AG09309 (cell line): Measurements from ENCODE around the gene BMP2K.

Source experiments
- DNase-seq: peaks from one replicate; pipeline ENCODE4 v3.0.0-alpha.2; 2010; ENCODE audit warnings: low read depth
- H3K4me3 ChIP-seq: 2 replicates; pipeline ENCODE4 v1.5.1; 2011; ENCODE audit warnings: mild to moderate bottlenecking, low read depth, low read length, moderate library complexity; ENCODE audit not compliant: control insufficient read depth
- CTCF ChIP-seq: IDR thresholded peaks from 2 replicates; pipeline ENCODE4 v1.5.1; 2011; ENCODE audit warnings: mild to moderate bottlenecking, low read depth, low read length, inconsistent platforms; ENCODE audit not compliant: insufficient read depth, control insufficient read depth; ENCODE audit errors: missing control alignments

The BMP2K gene

DNA sequence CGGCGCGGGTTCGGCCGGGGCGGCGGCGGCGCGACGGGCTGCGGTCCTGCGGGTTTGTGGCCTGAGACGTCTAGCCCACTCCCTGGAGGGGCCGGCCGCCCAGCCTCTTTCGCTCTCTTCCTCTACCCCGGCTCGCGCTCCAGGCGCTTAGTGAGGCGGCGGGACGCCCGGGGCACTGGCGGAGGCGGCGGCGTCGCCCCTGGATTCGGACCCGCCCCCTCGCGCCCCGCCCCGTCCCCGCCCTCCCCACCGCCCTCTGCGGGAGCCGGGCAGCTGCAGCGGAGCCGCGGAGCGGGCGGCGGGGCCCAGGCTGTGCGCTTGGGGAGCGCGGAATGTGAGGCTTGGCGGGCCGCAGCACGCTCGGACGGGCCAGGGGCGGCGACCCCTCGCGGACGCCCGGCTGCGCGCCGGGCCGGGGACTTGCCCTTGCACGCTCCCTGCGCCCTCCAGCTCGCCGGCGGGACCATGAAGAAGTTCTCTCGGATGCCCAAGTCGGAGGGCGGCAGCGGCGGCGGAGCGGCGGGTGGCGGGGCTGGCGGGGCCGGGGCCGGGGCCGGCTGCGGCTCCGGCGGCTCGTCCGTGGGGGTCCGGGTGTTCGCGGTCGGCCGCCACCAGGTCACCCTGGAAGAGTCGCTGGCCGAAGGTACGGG, at the start of gene BMP2K:
BMP2K (plus strand) TSS at position 272 of the 650 bp plus-strand sequence; CDS start at position 466, 194 bp downstream.
- TF ChIP-seq CTCF: no peak
- H3K4me3 ChIP-seq: peak within 1 kb of the TSS; percentile 96
- no peak for DNase-seq

DNA sequence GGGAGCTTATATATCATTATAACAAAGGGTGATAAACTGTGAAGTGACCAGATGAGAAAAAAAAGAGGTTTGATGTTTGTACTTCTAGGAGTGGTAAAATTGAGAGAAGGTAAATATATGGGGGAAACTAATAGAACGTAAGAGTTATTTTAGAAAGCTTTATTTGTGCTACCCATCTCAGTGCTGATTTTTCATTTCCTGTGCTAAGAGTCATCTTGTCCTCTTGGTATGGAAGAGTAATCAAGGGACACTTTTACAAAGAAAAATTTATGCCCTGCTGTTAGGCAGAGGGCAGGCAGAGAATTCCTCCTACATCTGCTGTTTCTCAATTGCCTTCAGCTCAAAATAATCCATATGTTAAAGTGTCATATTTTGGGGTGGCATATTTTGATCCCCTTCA, 49.6 kb upstream of the BMP2K start:
- no peak overlapping the region for H3K4me3 ChIP-seq
- no peak for TF ChIP-seq CTCF
- DNase-seq: no peak

DNA sequence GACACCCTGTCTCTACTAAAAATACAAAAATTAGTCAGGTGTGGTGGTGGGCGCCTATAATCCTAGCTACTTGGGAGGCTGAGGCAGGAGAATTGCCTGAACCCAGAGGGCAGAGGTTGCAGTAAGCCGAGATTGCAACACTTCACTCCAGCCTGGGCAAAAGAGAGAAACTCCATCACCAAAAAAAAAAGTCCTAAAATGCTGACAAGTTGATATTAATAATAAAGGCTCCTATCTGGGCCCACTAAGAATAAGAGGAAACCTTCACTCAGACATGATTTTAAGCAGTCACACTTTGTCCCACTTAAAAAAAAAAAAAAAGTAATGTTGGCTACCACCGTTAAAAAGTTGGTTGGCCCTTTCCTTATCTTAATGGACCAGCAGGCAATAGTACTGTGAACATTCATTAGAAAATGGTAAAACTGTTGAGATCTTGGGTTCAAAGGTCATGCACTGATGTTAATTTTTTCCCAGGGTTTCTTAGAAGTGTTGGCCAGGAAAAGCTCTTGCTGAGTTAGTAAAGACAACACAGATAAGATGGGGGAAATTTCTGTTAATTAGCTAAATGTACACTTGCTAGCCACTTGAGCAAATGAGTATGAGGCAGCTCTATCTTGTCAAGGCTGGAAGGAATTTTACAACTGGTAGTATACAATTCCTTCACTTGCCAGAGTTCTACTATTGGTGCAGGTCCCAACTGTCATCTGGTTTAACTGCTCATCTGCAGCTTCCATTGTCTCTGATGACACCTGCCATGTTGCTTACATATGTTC, 43.6 kb upstream of the BMP2K start:
- DNase-seq: no peak
- TF ChIP-seq CTCF: no peak
- no peak overlapping the region for H3K4me3 ChIP-seq

DNA sequence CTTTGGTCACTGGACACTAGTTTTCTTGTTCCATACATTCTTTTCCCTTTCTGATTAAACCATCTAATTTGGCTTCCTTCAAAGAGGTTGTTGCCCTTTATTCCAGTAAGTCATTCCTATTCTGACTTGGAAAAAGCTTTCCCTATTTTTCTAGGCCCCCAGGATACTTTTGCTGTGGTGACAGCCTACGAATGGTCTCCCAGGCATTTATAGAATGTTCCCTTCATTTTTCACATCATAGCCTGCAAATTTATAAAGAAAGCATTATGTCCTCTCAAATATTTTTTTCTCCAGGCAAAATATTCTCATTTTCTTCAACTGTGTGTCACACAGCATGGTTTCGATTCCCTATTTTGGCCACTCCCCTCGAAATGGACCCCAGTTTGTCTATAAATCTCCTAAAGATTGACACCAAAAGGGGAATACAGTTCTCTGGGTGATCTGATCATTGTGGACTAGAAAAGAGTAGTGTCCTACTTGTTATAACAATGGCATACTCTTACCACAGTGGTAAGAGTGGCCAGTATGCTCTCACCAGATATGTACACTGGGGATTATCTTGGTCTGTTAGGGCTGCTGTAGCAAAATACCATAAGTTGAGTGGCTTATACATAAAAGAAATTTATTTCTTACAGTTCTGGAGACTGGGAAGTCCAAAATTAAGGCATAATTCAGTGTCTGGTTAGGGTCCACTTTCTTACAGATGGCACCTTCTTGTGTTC, 41.5 kb upstream of the BMP2K start:
- no peak for TF ChIP-seq CTCF
- H3K4me3 ChIP-seq: no peak overlapping the region
- DNase-seq: no peak

DNA sequence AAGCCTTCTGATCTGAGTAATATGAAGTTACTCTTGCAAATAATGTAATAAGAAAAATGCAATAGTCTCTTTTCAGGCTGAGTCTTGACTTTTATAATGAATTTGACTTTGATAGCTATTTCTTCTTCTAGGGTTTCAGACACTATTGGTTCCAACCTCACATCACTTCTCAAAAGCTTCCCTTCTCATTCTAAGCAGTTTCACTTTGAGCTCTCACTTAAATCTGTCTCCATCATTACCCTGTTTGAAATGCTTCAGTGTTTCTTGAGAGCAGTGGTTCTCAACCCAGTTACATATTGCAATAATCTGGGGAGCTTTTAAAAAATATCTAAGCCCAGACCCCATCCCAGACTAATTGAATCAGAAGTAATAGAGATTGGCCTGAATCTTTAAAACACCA, 40.5 kb upstream of the BMP2K start:
- no peak for TF ChIP-seq CTCF
- no peak for DNase-seq
- no peak overlapping the region for H3K4me3 ChIP-seq

DNA sequence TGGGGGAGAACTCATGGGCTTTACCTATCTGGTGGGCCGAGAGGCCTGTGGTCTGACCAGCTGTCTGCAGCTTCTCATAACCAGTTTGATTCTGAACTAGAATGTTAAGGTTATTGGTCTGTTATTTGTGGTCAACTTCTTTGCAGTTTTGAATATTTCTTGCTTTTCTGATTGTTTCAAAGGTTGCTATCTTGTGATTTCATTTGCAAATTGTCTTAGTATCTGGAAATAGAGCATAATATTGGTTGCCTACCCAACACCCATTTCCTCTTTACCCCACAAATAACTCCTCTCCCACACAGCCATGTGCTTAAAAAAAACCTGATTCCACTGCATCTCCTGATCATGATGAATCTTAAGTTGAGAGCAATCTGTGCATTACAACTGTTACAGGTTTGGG, 39.1 kb upstream of the BMP2K start:
- no peak for TF ChIP-seq CTCF
- no peak for DNase-seq
- H3K4me3 ChIP-seq: no peak overlapping the region
